Heart right ventricle (tissue), 16 donors: Measurements from ENCODE around the gene VTA1. TPM values are rescaled to one million over a fixed set of nuclear protein-coding genes. Genes with fewer than 3 reads are reported as not detected.

Experiments used
- ATAC-seq, 8 donors: fragments of 200-7000 bp; cut with Tn5 transposase; one replicate each; pipeline ENCODE4 v1.9.1; 2020; ENCODE audit warnings: mild to moderate bottlenecking in 8 of 8, moderate library complexity in 8 of 8, moderate number of reproducible peaks in 1 of 8
- DNase-seq, 2 donors: peaks; one replicate each; pipeline ENCODE4 v3.0.0-alpha.2; 2020
- H3K27ac ChIP-seq, 10 donors: fragments of 200-600 bp; sonication (generic) in 2 of 10; one replicate each; pipeline versions ENCODE4 v1.5.0 to v1.8.0; 2020 to 2022; ENCODE audit warnings: mild to moderate bottlenecking in 3 of 10
- H3K27me3 ChIP-seq, 7 donors: fragments of 200-600 bp; one replicate each; pipeline ENCODE4 v1.8.0; 2021 to 2022; ENCODE audit warnings: mild to moderate bottlenecking in 2 of 7
- H3K36me3 ChIP-seq, 9 donors: fragments of 200-600 bp; sonication (generic) in 1 of 9; one replicate each; pipeline versions ENCODE4 v1.5.0 to v1.8.0; 2020 to 2022; ENCODE audit warnings: mild to moderate bottlenecking in 2 of 9
- H3K4me1 ChIP-seq, 9 donors: fragments of 200-600 bp; sonication (generic) in 1 of 9; one replicate each; pipeline versions ENCODE4 v1.5.0 to v1.8.0; 2020 to 2022; ENCODE audit warnings: mild to moderate bottlenecking in 4 of 9
- H3K4me3 ChIP-seq, 10 donors: fragments of 200-600 bp; sonication (generic) in 2 of 10; one replicate each; pipeline versions ENCODE4 v1.5.0 to v1.8.0; 2020 to 2022; ENCODE audit warnings: mild to moderate bottlenecking in 7 of 10, moderate library complexity in 2 of 10
- H3K9me3 ChIP-seq, 11 donors: fragments of 200-600 bp in 10 of 11; sonication (generic) in 2 of 11; one replicate each; pipeline versions ENCODE4 v1.5.0 to v1.8.0; 2013 to 2022; ENCODE audit warnings: mild to moderate bottlenecking in 2 of 11, control low read depth in 1 of 11, moderate library complexity in 1 of 11
- CTCF ChIP-seq, 9 donors: fragments of 200-600 bp; sonication (generic) in 2 of 9; IDR thresholded peaks; one replicate each; pipeline versions ENCODE4 v1.5.0 to v1.8.0; 2021 to 2022; ENCODE audit warnings: antibody characterized with exemption in 9 of 9, mild to moderate bottlenecking in 5 of 9, moderate library complexity in 1 of 9
- WGBS, 2 donors: extraction: QIAGEN DNeasy Blood & Tissue Kit; methylation state at CpG; one replicate each; pipeline ENCODE4 v1.1.7; 2013; ENCODE audit warnings: inconsistent platforms in 1 of 2; 5-methylcytosine and 5-hydroxymethylcytosine counted together
- intact Hi-C, 10 donors: fragments of 100-400 bp; cut with DNase I; formaldehyde crosslinking; loops; one replicate each; pipeline versions ENCODE4 v1.11.1 to v1.14.2; 2022
- polyA plus RNA-seq, 2 donors: library from polyadenylated mRNA; stranded (reverse); fragments of 200-250 nt; gene quantifications; one replicate each; pipeline ENCODE4 v1.2.3, GENCODE V29; 2013
- total RNA-seq, 10 donors: library from RNA; stranded (reverse); fragmentation: NEBNext Ultra II Directional in 3 of 10; extraction: Animal tissue kit (Norgen Biotek cat#: 25700) in 3 of 10; gene quantifications; one replicate each; pipeline versions ENCODE4 v1.2.1 to v1.2.4, GENCODE V29; 2021 to 2023
- donor health status: Arrhythmogenic right ventricular cardiomyopathy.
- donor health status: ischemic (EF 13 %, LVEDD 7.1; RV severe dilation, severe dysfunction).
- donor health status: healthy with polysubstance abuse.
- donor health status: DM: no; HTN: yes; CAD: no.
- donor health status: DM: no; HTN: no; CAD: no.
- donor health status: ischemic (EF 25% LVEDD 6.9; RV normal size, moderate dysfunction).
- donor health status: ischemic (EF 25% LVEDD 5.7; RV mildly dilated, moderate dysfunction).
- donor health status: healthy.
- donor health status: DM: yes; HTN: yes; CAD: no.
- donor health status: Ischemic cardiomyopathy.
- donor health status: ischemic (EF 35%, LVEDD 5.7; RV mildly dilated, moderate dysfunction).
- donor health status: nonischemic (EF 11% LVEDD 7.7; RV severe dilation, severe dysfunction).
- donor health status: DM: yes; HTN: yes; CAD: no.
- donor health status: PGD.
- donor health status: ischemic (EF 29% LVEDD 5.4; RV normal size, mild dysfunction).
- donor health status: nonischemic (EF 23%, LVEDD 6.1; RV moderate dilation, normal function).

Gene VTA1
- total and polyA plus RNA-seq, 12 donors, result 10.5 to 42.6 (median 37.3) TPM

GRCh38 chr6:142193621-142194020 is 46.6 kb downstream of the VTA1 start:
- no peak for DNase-seq

GRCh38 chr6:142195862-142196541 is 48.9 kb downstream of the VTA1 start:
- DNase-seq (no peak), ATAC-seq (no peak)
- Histone ChIP-seq H3K9me3 (no peaks in the 10 kb centered on the region), H3K4me3 (no peak overlapping the region), H3K27ac (no peak overlapping the region), H3K27me3 (no peaks in the 10 kb centered on the region), H3K36me3 (peaks cover 0 to 35% (median 3%) of the 10 kb centered on the region in 9 donors), H3K4me1 (peaks cover 0 to 17% (median 1%) of the 10 kb centered on the region in 9 donors)
- 95 to 96% methylated on average over 4 of the region's 4 CpGs for WGBS, 2 donors
- no peak for TF ChIP-seq CTCF (IDR thresholded peaks at IDR 0.05)
- intact Hi-C loops, result no loop called here

More at GRCh38 chr6:142193621-142194020, 46.6 kb downstream of the VTA1 start:
- TF ChIP-seq CTCF (IDR thresholded peaks at IDR 0.05), result no peak
- ATAC-seq, result no peak
- Histone ChIP-seq H3K27me3 (no peaks in the 10 kb centered on the region), H3K4me1 (no peaks in the 10 kb centered on the region), H3K4me3 (no peak overlapping the region), H3K27ac (no peak overlapping the region), H3K36me3 (peaks cover 0 to 35% (median 5%) of the 10 kb centered on the region in 9 donors), H3K9me3 (no peaks in the 10 kb centered on the region)
- intact Hi-C loops, result no loop called here

GRCh38 chr6:142200846-142201628 is 54.0 kb downstream of the VTA1 start:
- H3K27me3 ChIP-seq, result no peaks in the 10 kb centered on the region
- H3K36me3 ChIP-seq, result peaks cover 0 to 77% (median 3%) of the 10 kb centered on the region in 9 donors
- WGBS, 2 donors, result 41 to 55% methylated on average over 3 of the region's 3 CpGs
- no peaks in the 10 kb centered on the region for H3K9me3 ChIP-seq
- TF ChIP-seq CTCF (IDR thresholded peaks at IDR 0.05), result no peak
- ATAC-seq (peak in 2 of 8 donors; percentile 53 to 67), DNase-seq (no peak)
- H3K27ac ChIP-seq, result no peak overlapping the region
- intact Hi-C loops, result loop anchor here in 2 of 10 donors (10.0 kb wide), 1 partner anchor 46 kb away; no protein-coding TSS in a partner anchor
- H3K4me3 ChIP-seq, result no peak overlapping the region
- peaks cover 0 to 27% (median 9%) of the 10 kb centered on the region in 9 donors for H3K4me1 ChIP-seq

- H3K36me3 ChIP-seq, result peaks cover 0 to 76% (median 5%) of the 10 kb centered on the region in 9 donors
- ATAC-seq, result peak; percentile 62 to 83 (median 76)
These were observed 60.3 kb downstream of the VTA1 start for GRCh38 chr6:142207265-142207877.

More at GRCh38 chr6:142207265-142207877, 60.3 kb downstream of the VTA1 start:
- H3K27me3 ChIP-seq, result no peaks in the 10 kb centered on the region
- no peak overlapping the region for H3K27ac ChIP-seq
- WGBS, 2 donors, result 49 to 56% methylated on average over 4 of the region's 4 CpGs
- peak; percentile 57 to 87 (median 74) for TF ChIP-seq CTCF (IDR thresholded peaks at IDR 0.05)
- intact Hi-C loops, result loop anchor here in 8 of 10 donors (1.0 to 10.0 kb wide), 5 partner anchors 51 to 61 kb away; partner anchors contain the start of genes NMBR (in 6 of the 8) and VTA1 (in 6 of the 8)
- peak in 1 of 2 donors; percentile 42 for DNase-seq
- peaks cover 0 to 4% (median 0%) of the 10 kb centered on the region in 9 donors for H3K4me1 ChIP-seq
- no peak overlapping the region for H3K4me3 ChIP-seq
- H3K9me3 ChIP-seq, result no peaks in the 10 kb centered on the region
